ENCODE measurements around the gene CRLF3. TPM values are rescaled to one million over a fixed set of nuclear protein-coding genes. Genes with fewer than 3 reads are reported as not detected.
A peak's percentile ranks its signal among the peaks of the same experiment; 100 is the strongest.
"Not testable (repeated sequence)": the region's sequence is repeated elsewhere in the genome, so short reads cannot be mapped to it uniquely, and the experiment has no call there.

CRLF3 gene, protein sequence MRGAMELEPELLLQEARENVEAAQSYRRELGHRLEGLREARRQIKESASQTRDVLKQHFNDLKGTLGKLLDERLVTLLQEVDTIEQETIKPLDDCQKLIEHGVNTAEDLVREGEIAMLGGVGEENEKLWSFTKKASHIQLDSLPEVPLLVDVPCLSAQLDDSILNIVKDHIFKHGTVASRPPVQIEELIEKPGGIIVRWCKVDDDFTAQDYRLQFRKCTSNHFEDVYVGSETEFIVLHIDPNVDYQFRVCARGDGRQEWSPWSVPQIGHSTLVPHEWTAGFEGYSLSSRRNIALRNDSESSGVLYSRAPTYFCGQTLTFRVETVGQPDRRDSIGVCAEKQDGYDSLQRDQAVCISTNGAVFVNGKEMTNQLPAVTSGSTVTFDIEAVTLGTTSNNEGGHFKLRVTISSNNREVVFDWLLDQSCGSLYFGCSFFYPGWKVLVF
- total RNA-seq, result 6.3 and 15.0 TPM in 2 replicates
- 5.5 TPM for polyA plus RNA-seq (2012)

DNA sequence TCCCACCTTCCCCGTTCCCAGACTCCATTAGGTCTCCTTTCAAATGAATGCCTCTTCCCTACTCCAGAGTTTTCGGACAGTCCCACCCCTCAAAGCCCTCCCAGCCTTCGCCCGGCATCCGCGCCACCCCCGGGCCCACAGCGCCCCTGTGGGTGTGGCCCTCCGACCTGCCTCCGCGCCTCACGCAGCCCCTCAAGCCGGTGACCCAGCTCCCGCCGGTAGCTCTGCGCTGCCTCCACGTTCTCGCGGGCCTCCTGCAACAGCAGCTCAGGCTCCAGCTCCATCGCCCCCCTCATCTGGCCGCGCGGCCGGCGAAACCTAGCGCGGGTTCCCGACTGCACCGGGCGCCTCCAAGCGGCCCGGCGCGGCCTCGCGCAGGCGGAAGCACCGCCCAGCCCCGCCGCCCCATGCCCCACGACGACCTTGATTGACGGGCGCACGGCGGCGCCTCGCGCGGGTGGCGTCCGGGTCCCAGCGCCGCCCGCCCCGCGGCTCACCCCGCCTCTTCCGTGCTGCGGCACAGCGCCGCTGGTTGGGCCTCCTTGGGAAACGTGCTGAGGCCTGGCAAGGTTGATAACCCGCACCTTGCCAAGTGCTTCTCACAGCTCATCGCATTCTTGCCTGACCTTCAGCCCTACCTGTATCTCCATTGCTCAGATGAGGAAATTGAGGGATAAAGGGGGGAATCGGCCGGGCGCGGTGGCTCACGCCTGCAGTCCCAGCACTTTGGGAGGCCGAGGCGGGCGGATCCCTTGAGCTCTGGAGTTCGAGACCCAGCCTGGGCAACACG, at the start of gene CRLF3:
Gene CRLF3 (minus strand): TSS at position 337 of the 790 bp plus-strand sequence. CDS start 41 bp downstream, at position 296.
- peak; percentile 90 for DNase-seq (ENCODE audit: low read depth)

DNA sequence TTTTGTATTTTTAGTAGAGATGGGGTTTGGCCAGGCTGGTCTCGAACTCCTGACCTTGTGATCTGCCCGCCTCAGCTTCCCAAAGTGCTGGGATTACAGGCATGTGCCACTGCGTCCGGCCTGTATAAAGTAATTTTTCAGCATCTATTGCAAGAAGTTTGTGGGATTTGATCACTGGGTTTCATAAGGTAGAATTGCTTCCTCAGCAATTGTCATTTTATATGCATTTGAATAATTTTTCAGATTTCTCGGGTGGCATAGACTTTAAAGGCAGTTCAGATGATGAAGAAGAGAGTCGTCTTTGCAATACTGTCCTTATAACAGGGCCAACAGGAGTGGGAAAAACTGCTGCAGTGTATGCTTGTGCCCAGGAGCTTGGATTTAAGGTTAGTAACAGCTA, 44.5 kb upstream of the CRLF3 start:
- DNase-seq (ENCODE audit: low read depth), result no peak

DNA sequence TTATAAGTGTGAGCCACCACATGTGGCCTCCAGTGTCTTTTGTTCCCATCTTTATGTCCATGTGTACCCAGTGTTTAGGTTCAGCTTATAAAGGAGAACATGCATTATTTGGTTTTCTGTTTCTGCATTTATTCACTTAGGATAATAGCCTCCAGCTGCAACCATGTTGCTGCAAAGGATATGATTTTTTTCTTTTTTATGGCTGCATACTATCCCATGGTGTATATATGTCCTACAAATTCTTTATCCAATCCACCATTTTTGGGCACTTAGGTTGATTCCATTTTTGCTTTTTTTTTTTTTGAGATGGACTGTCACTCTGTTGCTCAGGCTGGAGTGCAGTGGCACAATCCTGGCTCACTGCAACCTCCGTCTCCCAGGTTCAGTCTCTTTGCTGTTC, 40.1 kb upstream of the CRLF3 start:
- DNase-seq (ENCODE audit: low read depth), result no peak

DNA sequence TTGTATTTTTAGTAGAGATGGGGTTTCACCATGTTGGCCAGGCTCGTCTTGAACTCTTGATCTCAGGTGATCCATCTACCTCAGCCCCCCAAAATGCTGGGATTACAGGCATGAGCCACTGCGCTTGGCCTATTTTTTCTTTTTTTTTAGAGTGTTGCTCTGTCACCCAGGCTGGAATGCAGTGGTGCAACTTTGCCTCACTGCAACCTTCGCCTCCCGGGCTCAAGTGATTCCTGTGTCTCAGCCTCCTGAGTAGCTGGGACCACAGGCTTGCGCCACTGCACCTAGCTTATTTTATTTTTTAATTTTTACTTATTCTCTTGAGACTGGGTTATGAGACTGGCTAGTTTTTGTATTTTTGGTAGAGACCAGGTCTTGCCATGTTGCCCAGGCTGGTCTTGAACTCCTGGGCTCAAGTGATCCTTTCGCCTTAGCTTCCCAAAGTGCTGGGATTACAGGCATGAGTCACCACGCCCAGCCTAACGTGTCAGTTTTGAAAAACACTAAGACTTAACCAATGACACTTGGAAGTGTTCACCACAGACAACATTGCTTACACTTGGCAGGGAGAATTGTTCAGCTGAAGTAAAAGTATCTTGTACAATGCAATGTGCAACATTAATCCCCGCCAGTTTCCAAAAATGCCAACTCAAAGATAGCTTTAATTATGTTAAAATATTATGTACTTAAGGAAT, 34.2 kb upstream of the CRLF3 start:
- DNase-seq (ENCODE audit: low read depth), result peak; percentile 32

GRCh38 chr17:30854146-30854545, 29.7 kb upstream of the CRLF3 start:
- no peak for DNase-seq (ENCODE audit: low read depth)

GRCh38 chr17:30848021-30848420, 23.5 kb upstream of the CRLF3 start:
- DNase-seq (ENCODE audit: low read depth), result no peak

GRCh38 chr17:30840771-30841170, 16.3 kb upstream of the CRLF3 start:
- DNase-seq (ENCODE audit: low read depth), result no peak

DNA sequence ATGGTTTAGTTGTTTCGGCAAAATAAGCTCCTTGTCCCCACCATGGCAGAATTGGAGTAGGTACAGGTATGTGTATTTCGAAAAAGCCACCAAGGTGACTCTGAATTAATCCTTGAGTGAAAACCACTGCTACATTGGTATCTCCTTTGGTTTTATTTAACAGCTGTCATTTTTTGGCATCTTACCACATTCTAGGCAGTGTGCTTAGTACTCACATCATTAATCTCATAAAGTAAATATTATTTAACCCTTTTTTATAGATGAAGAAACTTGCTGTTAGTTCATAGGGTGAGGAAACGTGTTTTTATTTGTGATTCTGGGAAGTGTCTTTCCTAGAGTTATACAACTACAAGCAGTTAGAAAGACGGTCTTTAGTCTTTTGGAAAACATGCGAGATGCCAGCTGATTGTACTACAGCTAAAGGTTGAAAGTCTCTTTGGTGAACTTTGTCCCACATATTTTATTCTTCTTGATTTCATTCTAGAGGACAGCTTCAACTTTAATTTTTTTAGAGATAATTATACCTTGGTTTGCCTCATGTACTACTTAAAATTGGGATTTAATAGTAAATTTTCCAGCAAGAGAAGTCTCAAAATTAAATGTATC, 13.8 kb upstream of the CRLF3 start:
- DNase-seq (ENCODE audit: low read depth), result no peak

DNA sequence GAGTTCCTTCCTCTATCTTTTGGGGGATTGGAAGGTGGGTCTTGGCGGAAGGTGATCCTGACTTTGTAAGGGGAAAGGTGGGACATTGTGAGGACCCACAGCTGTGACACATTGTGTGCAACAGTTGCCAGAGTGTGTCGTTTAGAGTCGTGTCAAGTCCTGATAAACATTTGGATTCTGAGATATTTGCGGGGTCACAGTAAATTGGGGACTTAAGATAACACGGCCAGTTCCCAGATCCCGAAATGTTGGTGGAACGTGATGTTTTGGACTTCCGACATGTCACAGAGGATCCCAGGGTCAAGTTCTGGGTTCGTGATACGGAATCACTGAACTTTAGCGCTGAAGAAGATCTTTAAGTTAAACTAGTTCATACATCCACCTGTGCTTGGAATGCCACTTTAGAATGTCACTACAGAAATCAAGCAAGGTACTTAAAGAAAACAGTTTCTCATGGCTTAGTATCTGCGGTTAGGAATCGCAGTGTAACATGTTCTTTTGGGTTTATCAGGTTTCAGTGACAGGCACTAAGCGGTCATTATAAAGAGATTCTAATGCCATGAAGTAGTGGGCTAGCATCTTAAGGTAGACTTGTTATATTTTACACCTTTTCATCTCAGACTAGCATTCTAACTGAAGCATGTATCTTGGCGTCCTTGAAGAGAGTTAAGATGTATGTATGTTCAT, 8.1 kb upstream of the CRLF3 start:
- DNase-seq (ENCODE audit: low read depth), result no peak

GRCh38 chr17:30831663-30832437, 7.4 kb upstream of the CRLF3 start, which contains the start of gene ATAD5:
Gene ATAD5, plus strand, starts transcription at chr17:30831966. Its CDS starts 382 bp downstream, at chr17:30832348.
- DNase-seq (ENCODE audit: low read depth), result peak; percentile 93

DNA sequence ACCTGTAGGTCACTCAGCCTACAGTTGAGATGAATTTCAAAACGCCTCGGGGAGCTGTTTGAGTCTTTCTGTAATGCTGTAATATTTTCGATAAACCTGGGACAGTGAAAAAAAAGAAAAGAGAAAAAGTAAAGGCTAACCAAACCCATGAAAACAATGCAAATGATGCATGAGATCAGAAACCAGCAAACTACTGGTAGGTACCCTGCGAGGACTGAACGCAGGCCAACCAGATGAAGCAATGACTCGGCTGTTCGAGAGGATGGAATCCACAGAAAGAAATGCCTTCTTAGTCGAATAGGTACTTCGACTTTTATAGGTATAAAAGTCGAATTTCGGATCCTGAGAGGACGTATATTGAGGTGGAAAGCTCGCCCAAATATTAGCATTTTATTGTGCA, 6.8 kb upstream of the CRLF3 start:
- no peak for DNase-seq (ENCODE audit: low read depth)

- DNase-seq (ENCODE audit: low read depth), result no peak
These were observed 4.5 kb upstream of the CRLF3 start for GRCh38 chr17:30829022-30829421.

GRCh38 chr17:30827082-30827481, 2.6 kb upstream of the CRLF3 start:
- no peak for DNase-seq (ENCODE audit: low read depth)

GRCh38 chr17:30824002-30824355, 513 bp downstream of the CRLF3 start:
- DNase-seq (ENCODE audit: low read depth), result no peak

- DNase-seq (ENCODE audit: low read depth), result no peak
These were observed 1.1 kb downstream of the CRLF3 start for GRCh38 chr17:30823421-30823820.

GRCh38 chr17:30822919-30823318, 1.6 kb downstream of the CRLF3 start:
- not testable (repeated sequence) for DNase-seq (ENCODE audit: low read depth)

DNA sequence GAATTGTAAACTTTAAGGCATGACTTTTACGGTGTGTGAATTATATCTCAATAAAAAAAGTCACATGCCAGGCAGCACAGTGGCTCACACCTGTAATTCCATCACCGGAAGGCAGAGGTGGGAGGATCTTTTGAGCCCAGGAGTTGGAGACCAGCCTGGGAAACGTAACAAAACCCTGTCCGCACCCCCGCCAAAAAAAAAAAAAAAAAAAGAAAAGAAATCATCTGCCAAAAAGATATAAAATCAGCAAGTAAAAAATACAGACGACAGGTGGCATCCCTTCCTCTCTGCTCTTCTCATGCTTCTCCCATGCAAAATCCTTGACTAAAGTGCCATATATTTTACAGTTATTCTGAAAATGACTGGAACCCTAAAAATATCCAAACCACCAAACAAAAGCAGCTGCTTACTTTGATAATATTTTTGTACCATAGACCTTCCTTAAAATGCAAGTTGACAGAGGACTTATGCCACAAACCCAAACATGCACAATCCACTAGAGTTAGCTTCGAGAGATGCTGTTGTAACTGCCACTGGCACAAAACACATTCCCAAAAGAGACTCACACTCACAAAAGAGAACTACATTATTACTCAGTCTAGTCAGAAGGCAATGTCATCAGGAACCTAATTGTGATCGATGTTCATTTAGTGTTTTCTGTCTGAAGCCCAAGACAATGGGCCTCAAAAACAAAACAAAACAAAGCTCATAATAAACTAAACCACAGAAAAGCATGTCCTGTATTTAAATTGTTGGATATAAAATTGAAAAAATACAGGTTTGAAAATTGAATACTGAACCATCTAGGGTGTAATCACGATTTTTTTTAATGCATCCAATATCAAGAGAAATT, 2.4 kb downstream of the CRLF3 start:
- DNase-seq (ENCODE audit: low read depth), result peak; percentile 52

- no peak for DNase-seq (ENCODE audit: low read depth)
These were observed 4.4 kb downstream of the CRLF3 start for GRCh38 chr17:30819971-30820705.

Measured in myocyte (in vitro differentiated cells).